ENCODE data around the gene TSPOAP1. TPM values are rescaled to one million over a fixed set of nuclear protein-coding genes. Genes with fewer than 3 reads are reported as not detected.

Gene TSPOAP1
- polyA plus RNA-seq, 1 donor: 62.3 TPM

DNA sequence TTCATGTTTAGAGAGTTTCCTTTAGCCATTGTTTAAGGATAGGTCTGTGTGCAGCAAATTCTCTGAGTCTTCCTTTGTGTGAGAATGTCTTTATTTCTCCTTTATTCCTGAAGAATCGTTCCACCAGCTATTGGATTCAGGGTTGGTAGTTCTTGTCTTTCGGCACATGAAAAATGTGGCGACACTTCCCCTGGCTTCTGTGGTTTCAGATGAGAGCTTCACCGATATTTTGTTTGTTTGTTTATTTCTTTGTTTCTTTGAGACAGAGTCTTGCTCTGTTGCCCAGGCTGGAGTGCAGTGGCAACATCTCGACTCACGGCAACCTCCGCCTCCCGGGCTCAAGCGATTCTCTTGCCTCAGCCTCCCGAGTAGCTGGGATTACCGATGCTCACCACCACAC is 66.4 kb downstream of the TSPOAP1 start:
- no peak for DNase-seq

DNA sequence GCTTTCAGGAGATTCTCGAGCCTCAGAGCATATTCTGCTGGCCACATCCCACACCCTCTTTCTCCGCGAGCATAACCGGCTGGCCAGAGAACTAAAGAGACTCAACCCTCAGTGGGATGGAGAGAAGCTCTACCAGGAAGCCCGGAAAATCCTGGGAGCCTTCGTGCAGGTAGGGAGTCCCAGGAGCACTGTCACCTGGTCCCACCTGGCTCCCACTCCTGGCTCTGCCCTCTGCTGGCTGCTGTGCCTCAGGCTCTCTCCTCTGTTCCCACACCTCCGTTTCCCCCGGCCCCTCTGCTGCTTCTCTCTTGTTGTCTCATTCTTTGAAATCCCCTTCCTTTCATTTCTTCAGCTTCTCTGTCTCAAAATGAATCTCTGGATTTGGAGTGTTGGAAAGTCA is 73.8 kb downstream of the TSPOAP1 start:
- no peak for DNase-seq

DNA sequence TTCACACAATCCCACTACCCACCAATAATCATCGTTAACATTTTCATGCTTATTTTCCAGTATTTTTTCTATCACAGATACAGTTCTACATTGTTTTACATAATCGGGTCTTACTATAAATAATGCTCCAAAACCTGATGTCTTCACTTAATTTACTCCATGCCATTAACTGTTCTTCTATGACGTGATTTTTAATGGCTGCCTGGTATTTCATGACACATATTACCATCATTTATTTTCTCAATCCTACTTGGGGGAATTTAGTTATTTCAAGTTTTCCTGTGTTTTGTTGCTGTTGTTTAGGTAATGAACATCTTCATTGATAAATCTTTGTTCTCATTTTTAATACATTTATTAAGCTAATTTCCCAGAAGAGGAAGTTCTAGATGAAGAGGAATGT is 75.5 kb downstream of the TSPOAP1 start:
- no peak for DNase-seq

DNA sequence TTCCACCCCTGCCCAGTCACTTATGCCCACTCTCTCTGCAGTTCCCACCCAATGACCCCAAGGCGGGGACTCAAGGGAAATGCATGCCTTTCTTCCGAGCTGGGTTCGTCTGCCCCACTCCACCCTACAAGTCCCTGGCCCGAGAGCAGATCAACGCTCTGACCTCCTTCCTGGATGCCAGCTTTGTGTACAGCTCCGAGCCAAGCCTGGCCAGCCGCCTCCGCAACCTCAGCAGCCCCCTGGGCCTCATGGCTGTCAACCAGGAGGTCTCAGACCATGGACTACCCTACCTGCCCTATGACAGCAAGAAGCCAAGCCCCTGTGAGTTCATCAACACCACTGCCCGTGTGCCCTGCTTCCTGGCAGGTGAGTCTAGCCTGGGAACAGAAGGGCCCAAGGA is 76.5 kb downstream of the TSPOAP1 start:
- no peak for DNase-seq

Other genes with a start within 250 kb of the TSPOAP1 start
- gene DYNLL2, start 245.4 kb downstream of the TSPOAP1 start, polyA plus RNA-seq (ENCODE audit: insufficient read length): 85.5 TPM
- gene OR4D1, start 180.4 kb downstream of the TSPOAP1 start, polyA plus RNA-seq (ENCODE audit: insufficient read length): 0.10 TPM
- not detected for gene OR4D2, start 161.8 kb downstream of the TSPOAP1 start, polyA plus RNA-seq (ENCODE audit: insufficient read length)
- gene EPX, start 136.1 kb downstream of the TSPOAP1 start, polyA plus RNA-seq (ENCODE audit: insufficient read length): 0.90 TPM
- gene MKS1, start 109.5 kb downstream of the TSPOAP1 start, polyA plus RNA-seq (ENCODE audit: insufficient read length): 53.2 TPM
- 0.17 TPM for gene LPO, start 90.2 kb downstream of the TSPOAP1 start, polyA plus RNA-seq (ENCODE audit: insufficient read length)
- 2.4 TPM for gene MPO, start 47.9 kb downstream of the TSPOAP1 start, polyA plus RNA-seq (ENCODE audit: insufficient read length)
- gene SUPT4H1, start 23.4 kb upstream of the TSPOAP1 start, polyA plus RNA-seq (ENCODE audit: insufficient read length): 121 TPM
- 12.9 TPM for gene RNF43, start 88.7 kb upstream of the TSPOAP1 start, polyA plus RNA-seq (ENCODE audit: insufficient read length)
- 0.52 TPM for gene HSF5, start 159.6 kb upstream of the TSPOAP1 start, polyA plus RNA-seq (ENCODE audit: insufficient read length)
- gene MTMR4, start 185.8 kb upstream of the TSPOAP1 start, polyA plus RNA-seq (ENCODE audit: insufficient read length): 75.6 TPM

Measured in left kidney (tissue), 2 donors.